Sigmoid colon (tissue), 7 donors: ENCODE data around the gene MEGF11. TPM values are rescaled to one million over a fixed set of nuclear protein-coding genes. Genes with fewer than 3 reads are reported as not detected.

Experiments used
- DNase-seq: peaks from one replicate; pipeline ENCODE4 v3.0.0-alpha.2; 2019
- H3K27ac ChIP-seq, 4 donors: fragments of 200-600 bp; sonication (generic); one replicate each; pipeline ENCODE4 v1.5.1; 2016 to 2019; ENCODE audit warnings: mild to moderate bottlenecking in 1 of 4
- H3K27me3 ChIP-seq, 3 donors: fragments of 200-600 bp; sonication (generic); one replicate each; pipeline ENCODE4 v1.5.1; 2019; ENCODE audit warnings: mild to moderate bottlenecking in 1 of 3
- H3K36me3 ChIP-seq, 4 donors: fragments of 200-600 bp; sonication (generic); one replicate each; pipeline ENCODE4 v1.5.1; 2016 to 2019
- H3K4me1 ChIP-seq, 4 donors: fragments of 200-600 bp; sonication (generic); one replicate each; pipeline ENCODE4 v1.5.1; 2017 to 2019
- H3K4me3 ChIP-seq, 4 donors: fragments of 200-600 bp; sonication (generic); one replicate each; pipeline ENCODE4 v1.5.1; 2017 to 2019; ENCODE audit warnings: mild to moderate bottlenecking in 2 of 4, moderate library complexity in 1 of 4
- H3K9me3 ChIP-seq, 4 donors: fragments of 200-600 bp in 3 of 4; sonication (generic) in 3 of 4; one replicate each; pipeline versions ENCODE4 v1.5.1 to v1.6.1; 2013 to 2019
- CTCF ChIP-seq, 4 experiments: fragments of 450-650 bp in 3 of 4; fragments of 200-600 bp in 1 of 4; IDR thresholded peaks; one replicate each; pipeline ENCODE4 v1.5.1; 2016 to 2019; ENCODE audit warnings: antibody characterized with exemption in 4 of 4, mild to moderate bottlenecking in 3 of 4, moderate library complexity in 2 of 4
- EP300 ChIP-seq, 4 donors: sonication (generic); formaldehyde crosslinking; IDR thresholded peaks; one replicate each; pipeline ENCODE4 v1.6.1; 2017; ENCODE audit warnings: antibody characterized with exemption in 4 of 4
- POLR2A ChIP-seq, 2 donors: fragments of 450-650 bp; IDR thresholded peaks; one replicate each; pipeline ENCODE4 v1.6.1; 2016; ENCODE audit warnings: antibody characterized with exemption in 2 of 2, mild to moderate bottlenecking in 2 of 2, moderate library complexity in 2 of 2
- POLR2AphosphoS5 ChIP-seq, 4 donors: sonication (generic); formaldehyde crosslinking; IDR thresholded peaks; one replicate each; pipeline ENCODE4 v1.6.1; 2017; ENCODE audit warnings: antibody characterized with exemption in 4 of 4
- WGBS, 2 donors: extraction: QIAGEN DNeasy Blood & Tissue Kit; methylation state at CpG; one replicate each; pipeline ENCODE4 v1.1.7; 2013; 5-methylcytosine and 5-hydroxymethylcytosine counted together
- intact Hi-C: fragments of 100-400 bp; cut with DNase I; formaldehyde crosslinking; loops from one replicate; pipeline ENCODE4 v1.15.1; 2023
- polyA plus RNA-seq, 3 donors: library from polyadenylated mRNA; stranded (reverse); fragments of 200-250 nt; gene quantifications; one replicate each; pipeline ENCODE4 v1.2.3, GENCODE V29; 2013
- total RNA-seq, 4 donors: library from RNA; depleted of rRNA; stranded (reverse); fragments of >200 nt; gene quantifications; one replicate each; pipeline ENCODE4 v1.1.0, GENCODE V29; 2016
- donor health status: healthy with polysubstance abuse.
- donor health status: Bipolar disorder and iron deficiency.
- donor health status: healthy.

Gene MEGF11
- total and polyA plus RNA-seq, 7 donors: 0.04 TPM; not detected in 6

- no peak overlapping the region for H3K4me3 ChIP-seq
- no peak overlapping the region for H3K27ac ChIP-seq
- DNase-seq: no peak
- WGBS, 2 donors: 4 to 5% methylated on average over 42 of the region's 42 CpGs
- intact Hi-C loops: no loop called here
- peaks cover 9 to 53% (median 16%) of the 10 kb centered on the region in 3 donors for H3K27me3 ChIP-seq
- H3K9me3 ChIP-seq: no peaks in the 10 kb centered on the region
- H3K4me1 ChIP-seq: peaks cover 0 to 10% (median 6%) of the 10 kb centered on the region in 4 donors
- no peaks in the 10 kb centered on the region for H3K36me3 ChIP-seq
- no peak for TF ChIP-seq POLR2AphosphoS5 (IDR thresholded peaks at IDR 0.05)
- no peak for TF ChIP-seq POLR2A (IDR thresholded peaks at IDR 0.05)
- TF ChIP-seq CTCF (IDR thresholded peaks at IDR 0.05): no peak
- no peak for TF ChIP-seq EP300 (IDR thresholded peaks at IDR 0.05)
These were observed 271.5 kb downstream of the MEGF11 start for GRCh38 chr15:65981837-65982626.

GRCh38 chr15:65980824-65981456 is 272.6 kb downstream of the MEGF11 start:
- intact Hi-C loops: no loop called here
- WGBS, 2 donors: 48 to 59% methylated on average over 5 of the region's 5 CpGs
- no peak for DNase-seq

GRCh38 chr15:65979837-65980236 is 273.7 kb downstream of the MEGF11 start:
- no peaks in the 10 kb centered on the region for H3K36me3 ChIP-seq
- WGBS, 2 donors: 43 to 59% methylated on average over 2 of the region's 2 CpGs
- peaks cover 0 to 10% (median 6%) of the 10 kb centered on the region in 4 donors for H3K4me1 ChIP-seq
- H3K27me3 ChIP-seq: peaks cover 9 to 40% (median 16%) of the 10 kb centered on the region in 3 donors
- intact Hi-C loops: no loop called here
- H3K4me3 ChIP-seq: no peak overlapping the region
- TF ChIP-seq POLR2AphosphoS5 (IDR thresholded peaks at IDR 0.05) (no peak), POLR2A (IDR thresholded peaks at IDR 0.05) (no peak), CTCF (IDR thresholded peaks at IDR 0.05) (no peak), EP300 (IDR thresholded peaks at IDR 0.05) (no peak)
- DNase-seq: no peak
- H3K9me3 ChIP-seq: no peaks in the 10 kb centered on the region
- no peak overlapping the region for H3K27ac ChIP-seq

More at GRCh38 chr15:65980824-65981456, 272.6 kb downstream of the MEGF11 start:
- Histone ChIP-seq H3K27ac (no peak overlapping the region), H3K27me3 (peaks cover 9 to 45% (median 16%) of the 10 kb centered on the region in 3 donors), H3K4me3 (no peak overlapping the region), H3K9me3 (no peaks in the 10 kb centered on the region), H3K4me1 (peaks cover 0 to 10% (median 6%) of the 10 kb centered on the region in 4 donors), H3K36me3 (no peaks in the 10 kb centered on the region)
- no peak for TF ChIP-seq POLR2AphosphoS5 (IDR thresholded peaks at IDR 0.05)
- TF ChIP-seq EP300 (IDR thresholded peaks at IDR 0.05): no peak
- TF ChIP-seq CTCF (IDR thresholded peaks at IDR 0.05): peak; percentile 11 to 65 (median 54)
- no peak for TF ChIP-seq POLR2A (IDR thresholded peaks at IDR 0.05)

- H3K4me1 ChIP-seq: peaks cover 0 to 10% (median 6%) of the 10 kb centered on the region in 4 donors
- H3K27me3 ChIP-seq: peaks cover 9 to 43% (median 16%) of the 10 kb centered on the region in 3 donors
- H3K36me3 ChIP-seq: no peaks in the 10 kb centered on the region
- intact Hi-C loops: no loop called here
- no peak overlapping the region for H3K4me3 ChIP-seq
- H3K9me3 ChIP-seq: no peaks in the 10 kb centered on the region
- H3K27ac ChIP-seq: no peak overlapping the region
- no peak for DNase-seq
- 69 to 85% methylated on average over 7 of the region's 7 CpGs for WGBS, 2 donors
- TF ChIP-seq POLR2A (IDR thresholded peaks at IDR 0.05) (no peak), POLR2AphosphoS5 (IDR thresholded peaks at IDR 0.05) (no peak), CTCF (IDR thresholded peaks at IDR 0.05) (no peak), EP300 (IDR thresholded peaks at IDR 0.05) (no peak)
These were observed 274.2 kb downstream of the MEGF11 start for GRCh38 chr15:65979316-65979715.
